ENCODE results near the gene OCLN. TPM values are rescaled to one million over a fixed set of nuclear protein-coding genes. Genes with fewer than 3 reads are reported as not detected.
"Not testable (repeated sequence)": the region's sequence is repeated elsewhere in the genome, so short reads cannot be mapped to it uniquely, and the experiment has no call there.

Gene OCLN
- total RNA-seq, 1 donor from 2014 or later, result 136 TPM

- ATAC-seq (peak; percentile 78), DNase-seq (no peak)
- H3K4me1 ChIP-seq, result no peaks in the 10 kb centered on the region
- H3K9me3 ChIP-seq, result no peaks in the 10 kb centered on the region
- no peak overlapping the region for H3K27ac ChIP-seq
- H3K27me3 ChIP-seq, result no peaks in the 10 kb centered on the region
- no peak overlapping the region for H3K4me3 ChIP-seq
- TF ChIP-seq CTCF (IDR thresholded peaks at IDR 0.05), result no peak
- intact Hi-C loops (cut with DNase I), result no loop called here
- H3K36me3 ChIP-seq, result no peaks in the 10 kb centered on the region
Measured at GRCh38 chr5:69454460-69455249, 37.9 kb upstream of the OCLN start.

GRCh38 chr5:69455428-69455988 is 37.1 kb upstream of the OCLN start:
- H3K4me3 ChIP-seq; H3K9me3 ChIP-seq; H3K36me3 ChIP-seq; ATAC-seq; H3K4me1 ChIP-seq; H3K27ac ChIP-seq; DNase-seq; intact Hi-C loops (cut with DNase I); H3K27me3 ChIP-seq: not testable (repeated sequence)

- H3K36me3 ChIP-seq, result no peaks in the 10 kb centered on the region
- no peak overlapping the region for H3K27ac ChIP-seq
- no peak for TF ChIP-seq CTCF (IDR thresholded peaks at IDR 0.05)
- ATAC-seq (no peak), DNase-seq (no peak)
- H3K9me3 ChIP-seq, result no peaks in the 10 kb centered on the region
- intact Hi-C loops (cut with DNase I), result no loop called here
- H3K4me1 ChIP-seq, result no peaks in the 10 kb centered on the region
- H3K4me3 ChIP-seq, result no peak overlapping the region
- no peaks in the 10 kb centered on the region for H3K27me3 ChIP-seq
Measured at GRCh38 chr5:69462170-69462569, 30.4 kb upstream of the OCLN start.

GRCh38 chr5:69466375-69466774 is 26.2 kb upstream of the OCLN start:
- H3K27me3 ChIP-seq; H3K4me3 ChIP-seq; H3K36me3 ChIP-seq; H3K4me1 ChIP-seq; H3K9me3 ChIP-seq; ATAC-seq; intact Hi-C loops (cut with DNase I); H3K27ac ChIP-seq; DNase-seq: not testable (repeated sequence)

- H3K9me3 ChIP-seq, result no peaks in the 10 kb centered on the region
- no peak for DNase-seq
- H3K27ac ChIP-seq, result no peak overlapping the region
- no peak for ATAC-seq
- H3K4me1 ChIP-seq, result no peaks in the 10 kb centered on the region
- H3K4me3 ChIP-seq, result no peak overlapping the region
- intact Hi-C loops (cut with DNase I), result no loop called here
- no peak for TF ChIP-seq CTCF (IDR thresholded peaks at IDR 0.05)
- no peaks in the 10 kb centered on the region for H3K36me3 ChIP-seq
- no peaks in the 10 kb centered on the region for H3K27me3 ChIP-seq
Measured at GRCh38 chr5:69467442-69468225, 25.0 kb upstream of the OCLN start.

- ATAC-seq, result no peak
- TF ChIP-seq CTCF (IDR thresholded peaks at IDR 0.05), result no peak
- intact Hi-C loops (cut with DNase I), result no loop called here
Measured at GRCh38 chr5:69468631-69469030, 24.0 kb upstream of the OCLN start.

GRCh38 chr5:69471516-69471915 is 21.1 kb upstream of the OCLN start:
- H3K36me3 ChIP-seq; intact Hi-C loops (cut with DNase I); H3K27me3 ChIP-seq; H3K4me1 ChIP-seq; ATAC-seq; H3K4me3 ChIP-seq; DNase-seq; H3K9me3 ChIP-seq; H3K27ac ChIP-seq: not testable (repeated sequence)

More at GRCh38 chr5:69468631-69469030, 24.0 kb upstream of the OCLN start:
- Histone ChIP-seq H3K27ac (no peak overlapping the region), H3K27me3 (no peaks in the 10 kb centered on the region), H3K36me3 (no peaks in the 10 kb centered on the region), H3K9me3 (no peaks in the 10 kb centered on the region), H3K4me1 (no peaks in the 10 kb centered on the region), H3K4me3 (no peak overlapping the region)
- no peak for DNase-seq

GRCh38 chr5:69472535-69473143 is 20.0 kb upstream of the OCLN start:
- ATAC-seq; H3K4me3 ChIP-seq; H3K27me3 ChIP-seq; H3K36me3 ChIP-seq; H3K27ac ChIP-seq; H3K4me1 ChIP-seq; H3K9me3 ChIP-seq; DNase-seq; intact Hi-C loops (cut with DNase I): not testable (repeated sequence)

Data from upper lobe of right lung (tissue), 1 donor.